H7 (cell line): ENCODE measurements around the gene ST6GALNAC1. TPM values are rescaled to one million over a fixed set of nuclear protein-coding genes. Genes with fewer than 3 reads are reported as not detected.

ENCODE experiments used
- DNase-seq: peaks from one replicate; pipeline ENCODE4 v3.0.0; 2012
- H3K27me3 ChIP-seq: 2 replicates; pipeline ENCODE4 v1.6.0; 2011; ENCODE audit warnings: mild to moderate bottlenecking, low read length; ENCODE audit not compliant: control insufficient read depth, insufficient read depth
- H3K36me3 ChIP-seq: replicated peaks from 2 replicates; pipeline ENCODE4 v1.5.1; 2011; ENCODE audit warnings: low read length; ENCODE audit not compliant: control insufficient read depth, insufficient read depth
- H3K4me3 ChIP-seq: 2 replicates; pipeline ENCODE4 v1.5.1; 2011; ENCODE audit warnings: low read depth, mild to moderate bottlenecking, control low read depth, low read length, moderate library complexity; ENCODE audit not compliant: insufficient read depth
- total RNA-seq: library from RNA; depleted of rRNA; stranded (reverse); fragments of >200 nt; shearing (Covaris generic); gene quantifications from 2 replicates; pipeline ENCODE4 v1.2.3, GENCODE V29; 2014

The ST6GALNAC1 gene
- total RNA-seq, 1 experiment from 2014 or later, result not detected

- Histone ChIP-seq H3K27me3 (no peaks in the 10 kb centered on the region), H3K36me3 (no peaks in the 10 kb centered on the region), H3K4me3 (no peak overlapping the region)
- DNase-seq, result peak; percentile 10
These were observed 46.2 kb downstream of the ST6GALNAC1 start for GRCh38 chr17:76597156-76598003.

GRCh38 chr17:76594690-76595089 is 48.9 kb downstream of the ST6GALNAC1 start:
- no peaks in the 10 kb centered on the region for H3K27me3 ChIP-seq
- no peaks in the 10 kb centered on the region for H3K36me3 ChIP-seq
- no peak overlapping the region for H3K4me3 ChIP-seq
- no peak for DNase-seq

- peak; percentile 43 for DNase-seq
- H3K4me3 ChIP-seq, result no peak overlapping the region
- H3K27me3 ChIP-seq, result no peaks in the 10 kb centered on the region
- H3K36me3 ChIP-seq, result no peaks in the 10 kb centered on the region
These were observed 49.6 kb downstream of the ST6GALNAC1 start for GRCh38 chr17:76593959-76594358.

- peak; percentile 28 for DNase-seq
- Histone ChIP-seq H3K4me3 (no peak overlapping the region), H3K36me3 (no peaks in the 10 kb centered on the region), H3K27me3 (peaks cover 2% of the 10 kb centered on the region)
These were observed 50.2 kb downstream of the ST6GALNAC1 start for GRCh38 chr17:76593384-76593826.

- H3K4me3 ChIP-seq, result no peak overlapping the region
- no peak for DNase-seq
- H3K27me3 ChIP-seq, result peaks cover 44% of the 10 kb centered on the region
- H3K36me3 ChIP-seq, result no peaks in the 10 kb centered on the region
These were observed 55.4 kb downstream of the ST6GALNAC1 start for GRCh38 chr17:76588182-76588581.

GRCh38 chr17:76586741-76587487 is 56.6 kb downstream of the ST6GALNAC1 start:
- peaks cover 46% of the 10 kb centered on the region for H3K27me3 ChIP-seq
- peak; percentile 41 for DNase-seq

GRCh38 chr17:76585649-76586593 is 57.6 kb downstream of the ST6GALNAC1 start, which contains the start of gene ST6GALNAC2:
TSS of gene ST6GALNAC2 (minus strand) at chr17:76585860. CDS start at chr17:76585808, 52 bp downstream.
- Histone ChIP-seq H3K36me3 (no peaks in the 10 kb centered on the region), H3K4me3 (peak within 1 kb of the TSS; percentile 59), H3K27me3 (peaks cover 48% of the 10 kb centered on the region)
- DNase-seq, result peak; percentile 84

More at GRCh38 chr17:76586741-76587487, 56.6 kb downstream of the ST6GALNAC1 start:
- no peaks in the 10 kb centered on the region for H3K36me3 ChIP-seq
- no peak overlapping the region for H3K4me3 ChIP-seq

- peak; percentile 84 for DNase-seq
- H3K4me3 ChIP-seq, result peak overlapping the region; percentile 59
- no peaks in the 10 kb centered on the region for H3K36me3 ChIP-seq
- peaks cover 49% of the 10 kb centered on the region for H3K27me3 ChIP-seq
These were observed 58.4 kb downstream of the ST6GALNAC1 start for GRCh38 chr17:76585033-76585648.

- Histone ChIP-seq H3K27me3 (peaks cover 49% of the 10 kb centered on the region), H3K36me3 (no peaks in the 10 kb centered on the region), H3K4me3 (peak overlapping the region; percentile 59)
- no peak for DNase-seq
These were observed 59.0 kb downstream of the ST6GALNAC1 start for GRCh38 chr17:76584427-76585032.

- Histone ChIP-seq H3K27me3 (peaks cover 42% of the 10 kb centered on the region), H3K36me3 (no peaks in the 10 kb centered on the region), H3K4me3 (no peak overlapping the region)
- no peak for DNase-seq
These were observed 60.9 kb downstream of the ST6GALNAC1 start for GRCh38 chr17:76582660-76583059.

GRCh38 chr17:76581515-76581914 is 62.0 kb downstream of the ST6GALNAC1 start:
- no peak for DNase-seq
- Histone ChIP-seq H3K27me3 (peaks cover 33% of the 10 kb centered on the region), H3K4me3 (no peak overlapping the region), H3K36me3 (no peaks in the 10 kb centered on the region)

GRCh38 chr17:76579281-76579680 is 64.3 kb downstream of the ST6GALNAC1 start:
- Histone ChIP-seq H3K36me3 (no peaks in the 10 kb centered on the region), H3K4me3 (no peak overlapping the region), H3K27me3 (peaks cover 11% of the 10 kb centered on the region)
- DNase-seq, result no peak

- Histone ChIP-seq H3K27me3 (peaks cover 5% of the 10 kb centered on the region; the same call in 1 of the 2 replicates), H3K4me3 (no peak overlapping the region), H3K36me3 (no peaks in the 10 kb centered on the region)
- DNase-seq, result no peak
These were observed 65.2 kb downstream of the ST6GALNAC1 start for GRCh38 chr17:76578376-76578775.
